SK-N-MC (cell line): ENCODE data around the gene RAB36.

Experiments
- EZH2 ChIP-seq: fragments of 200-600 bp; sonication (generic); IDR thresholded peaks from one replicate; pipeline ENCODE4 v1.6.1; 2017; ENCODE audit warnings: antibody characterized with exemption
- FOXP2 ChIP-seq: optimal IDR thresholded peaks from 2 replicates; pipeline ENCODE3; 2011; ENCODE audit warnings: mild to moderate bottlenecking, moderate library complexity; ENCODE audit not compliant: insufficient read depth; ENCODE audit errors: extremely low read length, control extremely low read depth
- POLR2AphosphoS5 ChIP-seq: IDR thresholded peaks from 2 replicates; pipeline ENCODE4 v1.6.1; 2012; ENCODE audit warnings: mild to moderate bottlenecking, low read depth, low read length, borderline replicate concordance

DNA sequence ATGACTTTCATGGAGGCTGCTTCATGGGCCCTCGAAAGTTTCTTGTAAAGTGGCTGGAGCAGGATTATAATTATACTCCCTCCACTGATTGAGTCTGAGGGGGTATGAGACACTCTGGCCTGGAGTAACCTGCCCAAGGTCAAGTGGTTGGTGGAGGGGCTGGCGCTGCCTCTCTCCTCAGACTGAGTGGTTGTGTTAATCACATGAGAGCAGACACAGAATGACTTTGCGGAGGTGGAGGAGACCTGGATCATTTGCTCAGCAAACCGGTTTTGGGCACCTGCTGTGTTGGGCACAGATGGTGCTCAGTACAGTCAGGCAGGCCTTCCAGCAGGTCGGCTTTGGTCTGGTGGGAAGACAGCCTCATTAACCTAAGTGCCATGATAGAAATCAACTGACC is 46.9 kb downstream of the RAB36 start:
- TF ChIP-seq EZH2 (no peak), POLR2AphosphoS5 (no peak), FOXP2 (no peak)
